BE2C (cell line): Measurements from ENCODE around the gene PRSS27.

Source experiments
- DNase-seq: peaks from one replicate; pipeline ENCODE4 v3.0.0-alpha.2; 2020
- H3K27me3 ChIP-seq: fragments of 250-450 bp; sonication (Bioruptor Pico); 2 replicates; pipeline ENCODE4 v1.5.1; 2020; ENCODE audit warnings: mild to moderate bottlenecking
- H3K36me3 ChIP-seq: fragments of 250-450 bp; sonication (Bioruptor Pico); 2 replicates; pipeline ENCODE4 v1.5.1; 2020; ENCODE audit warnings: mild to moderate bottlenecking
- H3K4me1 ChIP-seq: fragments of 250-450 bp; sonication (Bioruptor Pico); 2 replicates; pipeline ENCODE4 v1.5.1; 2020
- H3K4me3 ChIP-seq: 2 replicates; pipeline ENCODE4 v1.5.1; 2011; ENCODE audit warnings: low read depth, low read length
- H3K9me3 ChIP-seq: fragments of 250-450 bp; sonication (Bioruptor Pico); 2 replicates; pipeline ENCODE4 v1.5.1; 2020
- TF ChIP-seq, protein P1 (sequence below): IDR thresholded peaks from 2 replicates; pipeline ENCODE4 v1.5.1; 2012; ENCODE audit warnings: mild to moderate bottlenecking, low read depth, low read length

The PRSS27 gene

DNA sequence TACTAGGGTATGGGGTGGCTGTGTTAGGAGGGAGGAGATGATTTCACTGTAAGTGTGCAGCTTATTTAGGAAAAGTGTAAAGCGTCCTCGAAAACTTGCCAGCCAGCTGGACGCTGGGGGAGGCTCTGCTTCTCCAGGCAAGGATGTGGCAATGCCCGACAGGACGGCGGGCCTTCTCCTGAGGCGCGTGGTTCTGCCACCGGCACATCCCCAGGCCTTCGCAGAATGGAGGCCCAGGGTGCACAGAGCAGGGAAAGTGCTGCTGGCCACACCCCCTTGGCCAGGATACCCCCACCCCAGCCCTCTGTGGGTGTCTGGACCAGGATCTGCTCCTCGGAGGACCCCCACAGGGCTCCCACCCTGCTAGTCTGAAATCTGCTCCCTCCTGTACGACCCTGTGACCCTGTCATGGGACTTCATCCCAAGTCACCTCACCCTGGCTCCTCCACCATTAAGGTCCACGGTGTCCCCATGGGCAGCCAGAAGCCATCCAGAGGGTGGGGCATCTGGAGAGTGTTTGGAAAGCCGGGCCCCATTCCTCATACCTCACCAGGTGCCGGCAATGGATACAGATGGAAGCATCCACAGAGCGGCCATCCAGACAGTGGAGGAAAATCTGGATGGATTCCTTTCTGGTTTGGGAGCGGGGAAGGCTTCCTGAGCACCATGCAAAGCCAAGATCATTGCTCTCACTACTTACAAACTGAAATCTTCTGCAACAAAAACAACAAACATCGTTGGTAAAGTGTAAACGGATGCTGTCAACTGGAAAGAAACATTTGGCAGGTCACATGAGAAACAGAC lies 23.2 kb upstream of the PRSS27 start:
- Histone ChIP-seq H3K4me3 (no peak overlapping the region), H3K4me1 (no peaks in the 10 kb centered on the region), H3K9me3 (no peaks in the 10 kb centered on the region), H3K36me3 (no peaks in the 10 kb centered on the region), H3K27me3 (no peaks in the 10 kb centered on the region)
- no peak for DNase-seq
- TF ChIP-seq, protein P1, sequence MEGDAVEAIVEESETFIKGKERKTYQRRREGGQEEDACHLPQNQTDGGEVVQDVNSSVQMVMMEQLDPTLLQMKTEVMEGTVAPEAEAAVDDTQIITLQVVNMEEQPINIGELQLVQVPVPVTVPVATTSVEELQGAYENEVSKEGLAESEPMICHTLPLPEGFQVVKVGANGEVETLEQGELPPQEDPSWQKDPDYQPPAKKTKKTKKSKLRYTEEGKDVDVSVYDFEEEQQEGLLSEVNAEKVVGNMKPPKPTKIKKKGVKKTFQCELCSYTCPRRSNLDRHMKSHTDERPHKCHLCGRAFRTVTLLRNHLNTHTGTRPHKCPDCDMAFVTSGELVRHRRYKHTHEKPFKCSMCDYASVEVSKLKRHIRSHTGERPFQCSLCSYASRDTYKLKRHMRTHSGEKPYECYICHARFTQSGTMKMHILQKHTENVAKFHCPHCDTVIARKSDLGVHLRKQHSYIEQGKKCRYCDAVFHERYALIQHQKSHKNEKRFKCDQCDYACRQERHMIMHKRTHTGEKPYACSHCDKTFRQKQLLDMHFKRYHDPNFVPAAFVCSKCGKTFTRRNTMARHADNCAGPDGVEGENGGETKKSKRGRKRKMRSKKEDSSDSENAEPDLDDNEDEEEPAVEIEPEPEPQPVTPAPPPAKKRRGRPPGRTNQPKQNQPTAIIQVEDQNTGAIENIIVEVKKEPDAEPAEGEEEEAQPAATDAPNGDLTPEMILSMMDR = no peak

DNA sequence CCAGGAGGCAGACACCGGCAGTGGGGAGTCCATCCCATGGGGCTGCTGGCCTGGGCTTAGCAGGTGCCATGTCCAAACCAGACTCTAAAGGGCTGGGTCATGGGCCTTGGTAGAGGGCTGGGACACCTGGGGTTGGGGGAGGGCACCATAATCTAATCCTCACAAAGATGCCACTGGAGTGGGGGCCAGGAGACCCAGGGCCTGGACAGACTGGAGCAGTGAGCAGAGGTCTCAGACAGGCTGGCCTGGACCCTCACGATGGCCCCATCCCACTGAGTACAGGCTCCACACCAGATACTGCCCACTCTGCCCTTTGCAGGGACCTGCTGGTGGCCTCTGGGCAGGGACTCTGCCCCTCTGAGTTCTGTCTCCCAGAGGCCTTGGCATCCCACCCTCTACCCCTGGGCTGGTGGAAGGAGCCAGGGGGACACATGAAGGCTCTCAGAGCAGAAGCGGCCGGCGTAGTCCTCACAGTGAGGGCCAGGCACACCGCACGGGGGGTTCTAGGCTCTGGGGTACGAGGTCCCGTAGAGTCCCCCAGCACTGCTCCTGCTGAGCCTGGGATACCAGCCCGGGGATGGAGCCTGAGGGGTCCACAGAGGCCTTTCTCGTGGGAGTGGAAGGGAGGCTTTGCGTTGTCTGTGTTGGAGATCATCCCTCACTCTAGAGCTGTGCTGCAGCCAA lies 22.4 kb upstream of the PRSS27 start:
- DNase-seq = no peak
- TF ChIP-seq, protein P1 = no peak
- Histone ChIP-seq H3K4me1 (no peaks in the 10 kb centered on the region), H3K27me3 (no peaks in the 10 kb centered on the region), H3K36me3 (no peaks in the 10 kb centered on the region), H3K9me3 (no peaks in the 10 kb centered on the region), H3K4me3 (no peak overlapping the region)

DNA sequence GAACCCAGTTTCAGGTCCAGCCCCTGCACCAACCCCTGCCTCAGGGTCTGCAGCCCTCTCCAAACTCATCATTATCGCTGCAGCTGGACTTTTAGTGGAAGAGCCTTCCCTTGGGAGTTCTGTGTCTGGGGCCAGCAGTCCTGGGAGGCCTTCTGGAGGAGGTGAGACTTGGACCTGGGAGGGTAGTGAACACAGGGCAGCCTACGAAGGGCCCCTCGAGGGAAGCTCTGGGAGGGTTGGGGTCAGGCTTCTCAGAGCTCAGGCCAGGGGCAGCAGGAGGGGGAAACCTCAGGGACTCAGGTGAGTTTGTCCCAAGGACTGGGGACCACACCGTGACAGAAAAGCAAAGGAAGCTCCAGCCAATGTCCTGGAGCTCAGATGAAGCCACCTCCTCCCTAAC lies 21.1 kb upstream of the PRSS27 start:
- Histone ChIP-seq H3K9me3 (no peaks in the 10 kb centered on the region), H3K4me3 (no peak overlapping the region), H3K27me3 (no peaks in the 10 kb centered on the region), H3K36me3 (no peaks in the 10 kb centered on the region), H3K4me1 (no peaks in the 10 kb centered on the region)
- TF ChIP-seq, protein P1 = no peak
- no peak for DNase-seq

DNA sequence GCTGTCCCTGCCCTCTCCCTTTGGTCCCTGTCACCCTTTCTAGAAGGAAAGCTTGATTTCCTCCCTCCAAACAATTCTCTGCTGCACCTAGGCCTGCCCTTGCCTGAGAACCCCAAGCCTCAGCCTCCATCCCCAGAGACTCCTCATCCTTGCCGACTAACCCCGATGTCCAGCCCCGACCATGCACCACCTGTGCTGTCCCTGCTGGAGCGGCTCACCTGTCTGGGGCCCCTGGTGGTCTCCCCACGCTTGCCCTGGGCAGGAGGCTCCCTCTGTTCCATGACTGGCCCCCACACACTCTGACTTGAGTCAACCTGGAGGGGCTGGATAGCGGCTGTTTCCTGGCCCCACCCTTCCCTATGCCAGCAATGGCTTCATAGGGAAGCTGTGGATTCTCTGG lies 20.5 kb upstream of the PRSS27 start:
- Histone ChIP-seq H3K27me3 (no peaks in the 10 kb centered on the region), H3K4me1 (no peaks in the 10 kb centered on the region), H3K4me3 (no peak overlapping the region), H3K9me3 (no peaks in the 10 kb centered on the region), H3K36me3 (no peaks in the 10 kb centered on the region)
- TF ChIP-seq, protein P1 = no peak
- DNase-seq = no peak

DNA sequence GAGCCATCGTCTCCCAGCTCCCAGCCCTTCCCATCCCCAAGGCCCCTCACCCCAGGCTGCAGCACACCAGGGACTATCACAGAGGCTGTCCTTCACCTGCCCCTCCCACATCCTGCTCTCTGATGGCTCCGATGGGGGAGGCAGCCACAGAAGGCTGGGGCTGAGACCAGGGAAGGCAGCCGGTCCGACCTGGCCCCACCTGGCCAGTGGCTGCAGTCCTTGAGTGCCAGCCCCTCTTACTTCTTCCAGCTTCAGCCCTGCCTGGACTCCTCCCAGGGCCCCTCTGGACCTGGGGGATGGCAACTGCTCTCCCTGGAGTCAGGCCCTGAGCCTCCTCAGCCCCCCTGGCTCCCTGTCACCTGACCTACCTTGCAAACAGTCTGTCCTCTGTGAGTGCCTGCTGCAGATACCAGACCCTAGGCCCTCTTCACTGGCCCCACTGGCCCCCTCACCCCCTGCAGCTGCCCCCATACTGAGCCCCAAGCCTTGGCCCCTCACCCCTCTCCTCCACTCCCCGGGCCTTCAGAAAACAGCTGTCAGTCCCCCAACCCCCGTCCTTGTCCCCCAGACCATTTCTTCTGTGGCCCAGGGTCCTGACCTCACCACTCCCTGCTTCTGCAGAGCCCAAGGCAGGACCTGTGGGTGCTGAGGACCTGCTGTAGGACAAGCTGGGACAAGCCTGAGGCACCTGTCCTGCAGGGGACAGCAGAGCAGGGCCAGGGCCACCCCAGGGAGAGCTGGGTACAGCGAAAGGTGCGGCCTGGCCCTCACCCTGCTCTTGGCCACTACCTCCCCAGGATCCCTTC lies 19.8 kb upstream of the PRSS27 start:
- TF ChIP-seq, protein P1 = no peak
- H3K4me3 ChIP-seq = no peak overlapping the region
- no peaks in the 10 kb centered on the region for H3K9me3 ChIP-seq
- no peaks in the 10 kb centered on the region for H3K36me3 ChIP-seq
- DNase-seq = no peak
- H3K27me3 ChIP-seq = no peaks in the 10 kb centered on the region
- H3K4me1 ChIP-seq = no peaks in the 10 kb centered on the region
